ENCODE data around the gene FLRT2.
A peak's percentile ranks its signal among the peaks of the same experiment; 100 is the strongest.

FLRT2 gene

GRCh38 chr14:85530626-85531025, 682 bp downstream of the FLRT2 start:
- no peak for DNase-seq (ENCODE audit: low spot score)

GRCh38 chr14:85531141-85531586, 1.2 kb downstream of the FLRT2 start:
- DNase-seq (ENCODE audit: low spot score): peak; percentile 66

- peak; percentile 67 for DNase-seq (ENCODE audit: low spot score)
Observed at GRCh38 chr14:85531587-85532373, 1.8 kb downstream of the FLRT2 start.

GRCh38 chr14:85532374-85533022, 2.6 kb downstream of the FLRT2 start:
- no peak for DNase-seq (ENCODE audit: low spot score)

GRCh38 chr14:85533023-85533860, 3.3 kb downstream of the FLRT2 start:
- DNase-seq (ENCODE audit: low spot score): peak; percentile 79

GRCh38 chr14:85533861-85534291, 3.9 kb downstream of the FLRT2 start:
- DNase-seq (ENCODE audit: low spot score): peak; percentile 66

GRCh38 chr14:85534458-85535293, 4.7 kb downstream of the FLRT2 start:
- DNase-seq (ENCODE audit: low spot score): peak; percentile 49

- DNase-seq (ENCODE audit: low spot score): no peak
Observed at GRCh38 chr14:85535321-85535720, 5.4 kb downstream of the FLRT2 start.

- DNase-seq (ENCODE audit: low spot score): no peak
Observed at GRCh38 chr14:85535991-85536832, 6.3 kb downstream of the FLRT2 start.

GRCh38 chr14:85536833-85537190, 6.9 kb downstream of the FLRT2 start:
- no peak for DNase-seq (ENCODE audit: low spot score)

GRCh38 chr14:85537526-85537925, 7.6 kb downstream of the FLRT2 start:
- no peak for DNase-seq (ENCODE audit: low spot score)

- DNase-seq (ENCODE audit: low spot score): no peak
Observed at GRCh38 chr14:85538636-85539035, 8.7 kb downstream of the FLRT2 start.

- no peak for DNase-seq (ENCODE audit: low spot score)
Observed at GRCh38 chr14:85539510-85539909, 9.6 kb downstream of the FLRT2 start.

- DNase-seq (ENCODE audit: low spot score): no peak
Observed at GRCh38 chr14:85542623-85543022, 12.7 kb downstream of the FLRT2 start.

GRCh38 chr14:85545738-85546137, 15.8 kb downstream of the FLRT2 start:
- no peak for DNase-seq (ENCODE audit: low spot score)

GRCh38 chr14:85546390-85546789, 16.4 kb downstream of the FLRT2 start:
- no peak for DNase-seq (ENCODE audit: low spot score)

GRCh38 chr14:85549697-85550096, 19.8 kb downstream of the FLRT2 start:
- DNase-seq (ENCODE audit: low spot score): no peak

- DNase-seq (ENCODE audit: low spot score): no peak
Observed at GRCh38 chr14:85554106-85554505, 24.2 kb downstream of the FLRT2 start.

GRCh38 chr14:85556267-85556666, 26.3 kb downstream of the FLRT2 start:
- DNase-seq (ENCODE audit: low spot score): no peak

- DNase-seq (ENCODE audit: low spot score): no peak
Observed at GRCh38 chr14:85558505-85558904, 28.6 kb downstream of the FLRT2 start.

- no peak for DNase-seq (ENCODE audit: low spot score)
Observed at GRCh38 chr14:85562630-85563029, 32.7 kb downstream of the FLRT2 start.

Data from ecto neural progenitor cell (in vitro differentiated cells).